GM12878 (cell line): ENCODE results near the gene PELI1. TPM values are rescaled to one million over a fixed set of nuclear protein-coding genes. Genes with fewer than 3 reads are reported as not detected.
A peak's percentile ranks its signal among the peaks of the same experiment; 100 is the strongest.

Experiments
- ATAC-seq: fragments of 200-7000 bp; cut with Tn5 transposase; 3 replicates; pipeline ENCODE4 v1.9.1; 2020; ENCODE audit warnings: mild to moderate bottlenecking, moderate library complexity
- BruUV-seq: library from RNA; stranded (reverse); fragments of 400-500 nt; replicated peaks from 2 replicates; lab custom pipeline; 2021; lab: Mats Ljungman, UMichigan
- CTCF ChIA-PET: fragments of 300-600 bp; sonication (Branson Sonifier 250); formaldehyde crosslinking; extraction: SDS; loops from one replicate; lab custom pipeline; 2021; ENCODE audit warnings: inconsistent platforms; lab: Yijun Ruan, JAX
- POLR2A ChIA-PET: fragments of 350-600 bp; formaldehyde crosslinking; extraction: SDS; loops from one replicate; lab custom pipeline; 2021; ENCODE audit warnings: inconsistent platforms; lab: Charles Lee
- RAD21 ChIA-PET: fragments of 300-600 bp; sonication (Branson Sonifier 250); formaldehyde crosslinking; loops from one replicate; lab custom pipeline; 2023; ENCODE audit warnings: antibody characterized with exemption; ENCODE audit not compliant: unreplicated experiment; lab: Charles Lee
- SMC1A ChIA-PET: fragments of 300-600 bp; sonication (Branson Sonifier 250); formaldehyde crosslinking; loops from one replicate; lab custom pipeline; 2023; ENCODE audit not compliant: unreplicated experiment, uncharacterized antibody; lab: Charles Lee
- DNase-seq: peaks from one replicate; pipeline ENCODE4 v3.0.0-alpha.2; 2011; ENCODE audit warnings: low read depth, low spot score
- FAIRE-seq: peaks from 3 replicates; lab custom pipeline; 2011; peaks lifted over from hg19 to GRCh38; lab: Jason Lieb, UNC
- H2AFZ ChIP-seq: 2 replicates; pipeline ENCODE4 v1.6.0; 2011; ENCODE audit warnings: low read depth, low read length, control low read depth; ENCODE audit not compliant: control insufficient read depth
- H3K27ac ChIP-seq: 2 replicates; pipeline ENCODE4 v1.5.1; 2011; ENCODE audit warnings: control low read depth; ENCODE audit not compliant: control insufficient read depth, insufficient read depth
- H3K27me3 ChIP-seq, 2 experiments: replicated peaks in 1 of 2; 2 replicates each; pipeline versions ENCODE4 v1.6.0 to v1.6.1; 2011; ENCODE audit warnings: low read length in 1 of 2; ENCODE audit not compliant: control insufficient read depth in 2 of 2, insufficient read depth in 2 of 2
- H3K36me3 ChIP-seq, 2 experiments: 2 replicates each; pipeline ENCODE4 v1.5.1; 2011; ENCODE audit warnings: low read length in 1 of 2; ENCODE audit not compliant: control insufficient read depth in 2 of 2, insufficient read depth in 2 of 2
- H3K4me1 ChIP-seq: 2 replicates; pipeline ENCODE4 v1.6.1; 2011; ENCODE audit warnings: mild to moderate bottlenecking, low read length, moderate library complexity, mixed read lengths; ENCODE audit not compliant: control insufficient read depth, insufficient read depth
- H3K4me2 ChIP-seq: 2 replicates; pipeline ENCODE4 v1.6.0; 2011; ENCODE audit warnings: control low read depth; ENCODE audit not compliant: control insufficient read depth, insufficient read depth
- H3K4me3 ChIP-seq: fragments of 200-600 bp; sonication (generic); 2 replicates; pipeline ENCODE4 v1.5.1; 2016
- H3K79me2 ChIP-seq: 2 replicates; pipeline ENCODE4 v1.6.0; 2011; ENCODE audit warnings: low read length; ENCODE audit not compliant: control insufficient read depth, insufficient read depth
- H3K9ac ChIP-seq: 2 replicates; pipeline ENCODE4 v1.8.0; 2011; ENCODE audit warnings: low read length, control low read depth, mixed read lengths; ENCODE audit not compliant: control insufficient read depth, insufficient read depth
- H3K9me3 ChIP-seq: replicated peaks from 3 replicates; pipeline ENCODE4 v1.5.1; 2011; ENCODE audit warnings: mild to moderate bottlenecking, low read length; ENCODE audit not compliant: control insufficient read depth, insufficient read depth
- H4K20me1 ChIP-seq: 2 replicates; pipeline ENCODE4 v1.6.0; 2011; ENCODE audit not compliant: control insufficient read depth, insufficient read depth
- CEBPB ChIP-seq, 2 experiments: fragments of 150-350 bp in 1 of 2; IDR thresholded peaks; 2 replicates each; pipeline ENCODE4 v1.6.1; 2012 to 2014; ENCODE audit warnings: low read depth in 2 of 2, low read length in 2 of 2, borderline replicate concordance in 1 of 2, inconsistent platforms in 1 of 2
- ETV6 ChIP-seq, 2 experiments: fragments of 450-650 bp in 1 of 2; IDR thresholded peaks in 1 of 2; conservative IDR thresholded peaks in 1 of 2; 2 replicates each; pipeline ENCODE4 v1.6.1; 2014; ENCODE audit warnings: antibody characterized with exemption in 1 of 2, borderline replicate concordance in 1 of 2, low read depth in 1 of 2, mild to moderate bottlenecking in 1 of 2, moderate library complexity in 1 of 2
- FOXM1 ChIP-seq: IDR thresholded peaks from 2 replicates; pipeline ENCODE4 v1.6.1; 2012; ENCODE audit warnings: low read depth, mild to moderate bottlenecking, inconsistent platforms, low read length, moderate library complexity
- MEF2A ChIP-seq: IDR thresholded peaks from 2 replicates; pipeline ENCODE4 v1.6.1; 2011; ENCODE audit warnings: low read depth, mild to moderate bottlenecking, low read length, moderate library complexity; ENCODE audit not compliant: insufficient read depth
- NFXL1 ChIP-seq: fragments of 450-650 bp; IDR thresholded peaks from 2 replicates; pipeline ENCODE4 v1.6.1; 2017; ENCODE audit warnings: antibody characterized with exemption, mild to moderate bottlenecking, borderline replicate concordance
- POLR2A ChIP-seq: IDR thresholded peaks from 2 replicates; pipeline ENCODE4 v1.6.1; 2011; ENCODE audit warnings: low read depth, mild to moderate bottlenecking, low read length
- WGBS: methylation state at CpG from one replicate; pipeline ENCODE4 v1.1.6; 2016; ENCODE audit warnings: low lambda C conversion rate; ENCODE audit not compliant: insufficient replicate concordance, insufficient coverage; ENCODE audit errors: missing lambda C conversion rate; 5-methylcytosine and 5-hydroxymethylcytosine counted together
- in situ Hi-C: fragments of 300-500 bp; cut with MboI; formaldehyde crosslinking; loops from 9 replicates; pipeline ENCODE4 v1.14.3; 2018; ENCODE audit warnings: mixed read lengths
- intact Hi-C: fragments of 100-400 bp; cut with micrococcal nuclease; formaldehyde crosslinking; loops from one replicate; pipeline ENCODE4 v1.14.2; 2022; ENCODE audit not compliant: unreplicated experiment
- polyA plus RNA-seq, 11 experiments: library from polyadenylated mRNA; depleted of rRNA in 4 of 11; unstranded in 6 of 11; stranded (reverse) in 5 of 11; fragments of >200 nt; fragmentation: Nextera tagmentation in 4 of 11; fragmentation: Illumina TruSeq in 1 of 11; extraction: Ambion mirVana in 4 of 11; extraction: Trizol in 1 of 11; gene quantifications; 1 replicate in 1 of 11; 2 replicates in 10 of 11; pipeline versions ENCODE4 v1.2.1 to v1.2.3, GENCODE V29; 2011 to 2016; ENCODE audit warnings: inconsistent platforms in 2 of 11, missing spikeins in 2 of 11, low read depth in 1 of 11
- total RNA-seq, 4 experiments: library from RNA; depleted of rRNA in 3 of 4; stranded (reverse); fragments of >200 nt in 3 of 4; fragmentation: Illumina TruSeq in 1 of 4; extraction: Trizol in 1 of 4; gene quantifications; 2 replicates each; pipeline versions ENCODE4 v1.2.1 to v1.2.3, GENCODE V29; 2013 to 2021
- TF ChIP-seq, protein P1 (sequence below): fragments of 450-650 bp; IDR thresholded peaks from 2 replicates; pipeline ENCODE4 v1.6.1; 2017; ENCODE audit warnings: mild to moderate bottlenecking, moderate library complexity

PELI1 gene
- total and polyA plus RNA-seq, 10 of the 15 experiments (the other 5 are each of a cell fraction or from before 2014, with no cell fraction given) = 12.1 to 92.0 (median 39.8) TPM

DNA sequence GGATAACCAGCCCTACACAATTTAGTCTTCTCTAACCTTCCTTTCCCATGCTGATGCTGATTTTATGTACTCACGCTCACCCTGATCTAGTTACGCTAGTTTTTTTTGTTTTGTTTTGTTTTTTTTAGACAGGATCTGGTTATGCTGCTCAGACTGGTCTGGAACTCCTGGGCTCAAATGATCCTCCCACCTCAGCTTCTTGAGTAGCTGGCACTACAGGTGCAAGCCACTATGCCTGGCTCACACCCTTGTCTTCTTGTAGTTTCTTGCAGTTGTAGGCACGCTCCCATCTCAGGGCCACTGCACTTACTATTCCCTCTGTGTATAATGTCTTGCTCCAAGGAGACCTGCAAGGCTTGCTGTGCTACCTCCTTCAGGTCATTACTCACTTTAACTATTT is 6.2 kb downstream of the PELI1 start:
- peak overlapping the region; percentile 87 for H3K4me2 ChIP-seq
- no peak for DNase-seq
- TF ChIP-seq, protein P1, sequence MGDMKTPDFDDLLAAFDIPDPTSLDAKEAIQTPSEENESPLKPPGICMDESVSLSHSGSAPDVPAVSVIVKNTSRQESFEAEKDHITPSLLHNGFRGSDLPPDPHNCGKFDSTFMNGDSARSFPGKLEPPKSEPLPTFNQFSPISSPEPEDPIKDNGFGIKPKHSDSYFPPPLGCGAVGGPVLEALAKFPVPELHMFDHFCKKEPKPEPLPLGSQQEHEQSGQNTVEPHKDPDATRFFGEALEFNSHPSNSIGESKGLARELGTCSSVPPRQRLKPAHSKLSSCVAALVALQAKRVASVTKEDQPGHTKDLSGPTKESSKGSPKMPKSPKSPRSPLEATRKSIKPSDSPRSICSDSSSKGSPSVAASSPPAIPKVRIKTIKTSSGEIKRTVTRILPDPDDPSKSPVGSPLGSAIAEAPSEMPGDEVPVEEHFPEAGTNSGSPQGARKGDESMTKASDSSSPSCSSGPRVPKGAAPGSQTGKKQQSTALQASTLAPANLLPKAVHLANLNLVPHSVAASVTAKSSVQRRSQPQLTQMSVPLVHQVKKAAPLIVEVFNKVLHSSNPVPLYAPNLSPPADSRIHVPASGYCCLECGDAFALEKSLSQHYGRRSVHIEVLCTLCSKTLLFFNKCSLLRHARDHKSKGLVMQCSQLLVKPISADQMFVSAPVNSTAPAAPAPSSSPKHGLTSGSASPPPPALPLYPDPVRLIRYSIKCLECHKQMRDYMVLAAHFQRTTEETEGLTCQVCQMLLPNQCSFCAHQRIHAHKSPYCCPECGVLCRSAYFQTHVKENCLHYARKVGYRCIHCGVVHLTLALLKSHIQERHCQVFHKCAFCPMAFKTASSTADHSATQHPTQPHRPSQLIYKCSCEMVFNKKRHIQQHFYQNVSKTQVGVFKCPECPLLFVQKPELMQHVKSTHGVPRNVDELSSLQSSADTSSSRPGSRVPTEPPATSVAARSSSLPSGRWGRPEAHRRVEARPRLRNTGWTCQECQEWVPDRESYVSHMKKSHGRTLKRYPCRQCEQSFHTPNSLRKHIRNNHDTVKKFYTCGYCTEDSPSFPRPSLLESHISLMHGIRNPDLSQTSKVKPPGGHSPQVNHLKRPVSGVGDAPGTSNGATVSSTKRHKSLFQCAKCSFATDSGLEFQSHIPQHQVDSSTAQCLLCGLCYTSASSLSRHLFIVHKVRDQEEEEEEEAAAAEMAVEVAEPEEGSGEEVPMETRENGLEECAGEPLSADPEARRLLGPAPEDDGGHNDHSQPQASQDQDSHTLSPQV = no peak
- TF ChIP-seq MEF2A (no peak), POLR2A (peak; percentile 39; the same call in 1 of the 2 replicates), CEBPB (IDR thresholded peaks at IDR 0.05; ENCODE audit: borderline replicate concordance in 1 of 2, low read depth in 2 of 2, low read length in 2 of 2) (0 out of 4 replicates have a peak, but pooled peaks of 1 of the 2 experiments have one; percentile 25), ETV6 (conservative IDR thresholded peaks at IDR 0.05 in 1 of 2, IDR thresholded peaks at IDR 0.05 in 1 of 2; ENCODE audit: borderline replicate concordance in 1 of 2, low read depth in 1 of 2) (no peak), NFXL1 (no peak), FOXM1 (no peak)
- FAIRE-seq = no peak
- POLR2A ChIA-PET = interaction anchor here (0.6 to 1.4 kb wide), 2 partner anchors 30 to 46 kb away, joined by 3 read pairs; no protein-coding TSS in a partner anchor
- H3K9ac ChIP-seq = no peak overlapping the region
- in situ Hi-C loops = loop anchor here (5.0 kb wide), 1 partner anchor 189 kb away; no protein-coding TSS in a partner anchor
- H4K20me1 ChIP-seq = no peaks in the 10 kb centered on the region
- BruUV-seq = no TSS peak
- WGBS = 100% methylated on average over 3 of the region's 3 CpGs
- H3K4me1 ChIP-seq = peaks cover 34% of the 10 kb centered on the region
- ATAC-seq = peak; percentile 20
- intact Hi-C loops = no loop called here
- peaks cover 0 to 31% of the 10 kb centered on the region in 2 experiments; a peak in 2 of 4 replicates for H3K36me3 ChIP-seq
- H3K9me3 ChIP-seq = no peaks in the 10 kb centered on the region
- no peak overlapping the region for H2AFZ ChIP-seq
- RAD21 ChIA-PET = interaction anchor here (1.0 to 1.3 kb wide), 4 partner anchors 13 to 189 kb away, joined by 3 to 12 read pairs (median 5); no protein-coding TSS in a partner anchor
- peaks cover 100% of the 10 kb centered on the region for H3K79me2 ChIP-seq
- H3K27ac ChIP-seq = peak overlapping the region; percentile 22; the same call in 1 of the 2 replicates
- peak overlapping the region; percentile 73 for H3K4me3 ChIP-seq
- CTCF ChIA-PET = interaction anchor here (0.8 kb wide), 1 partner anchor 10 kb away, joined by 3 read pairs; no protein-coding TSS in a partner anchor
- no peaks in the 10 kb centered on the region for H3K27me3 ChIP-seq
- SMC1A ChIA-PET = interaction anchor here (0.9 to 5.1 kb wide), 7 partner anchors 13 to 189 kb away, joined by 3 to 53 read pairs (median 4); no protein-coding TSS in a partner anchor
